Gastrocnemius medialis (tissue), 4 donors: ENCODE measurements around the gene NBPF1.
"Not testable (repeated sequence)": the region's sequence is repeated elsewhere in the genome, so short reads cannot be mapped to it uniquely, and the experiment has no call there.

ENCODE experiments used
- CTCF ChIP-seq, 5 experiments: fragments of 450-650 bp in 3 of 5; fragments of 200-600 bp in 2 of 5; sonication (generic) in 2 of 5; IDR thresholded peaks in 4 of 5; conservative IDR thresholded peaks in 1 of 5; 1 replicate in 4 of 5; 2 replicates in 1 of 5; pipeline ENCODE4 v1.5.1; 2016 to 2019; ENCODE audit warnings: antibody characterized with exemption in 5 of 5, mild to moderate bottlenecking in 3 of 5, moderate library complexity in 3 of 5
- POLR2A ChIP-seq, 2 donors: fragments of 450-650 bp; IDR thresholded peaks; one replicate each; pipeline ENCODE4 v1.6.1; 2017; ENCODE audit warnings: antibody characterized with exemption in 2 of 2, mild to moderate bottlenecking in 2 of 2, moderate library complexity in 2 of 2

DNA sequence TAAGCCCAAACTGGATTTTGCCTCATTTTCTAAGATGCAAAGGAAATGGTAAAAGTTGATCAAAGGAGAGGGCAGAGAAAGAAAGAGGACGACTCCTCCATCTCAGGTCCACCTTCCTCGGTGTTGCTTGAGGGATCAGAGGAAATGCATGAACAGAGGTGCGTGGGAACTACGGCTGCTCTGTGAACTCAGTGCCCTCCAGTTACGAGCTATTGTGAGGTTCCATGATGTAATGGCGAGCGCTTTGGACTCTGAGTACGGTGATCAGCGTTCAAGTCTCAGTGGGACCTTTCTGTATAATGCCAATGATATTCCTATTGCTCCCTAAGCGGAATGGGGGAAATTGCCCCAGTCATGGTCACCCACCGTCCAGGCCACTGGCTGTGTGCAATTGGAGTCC, 60.1 kb downstream of the NBPF1 start:
- TF ChIP-seq CTCF (IDR thresholded peaks at IDR 0.05 in 4 of 5, conservative IDR thresholded peaks at IDR 0.05 in 1 of 5); POLR2A (IDR thresholded peaks at IDR 0.05): not testable (repeated sequence)
